Measurements from ENCODE around the gene CACNA1C.
"Not testable (repeated sequence)": the region's sequence is repeated elsewhere in the genome, so short reads cannot be mapped to it uniquely, and the experiment has no call there.

CACNA1C gene

GRCh38 chr12:2693244-2693860, 640.6 kb downstream of the CACNA1C start:
- no peak for DNase-seq (ENCODE audit: low read depth in 2 of 3, low spot score in 2 of 3)

GRCh38 chr12:2693980-2694610, 641.3 kb downstream of the CACNA1C start:
- no peak for DNase-seq (ENCODE audit: low read depth in 2 of 3, low spot score in 2 of 3)

DNA sequence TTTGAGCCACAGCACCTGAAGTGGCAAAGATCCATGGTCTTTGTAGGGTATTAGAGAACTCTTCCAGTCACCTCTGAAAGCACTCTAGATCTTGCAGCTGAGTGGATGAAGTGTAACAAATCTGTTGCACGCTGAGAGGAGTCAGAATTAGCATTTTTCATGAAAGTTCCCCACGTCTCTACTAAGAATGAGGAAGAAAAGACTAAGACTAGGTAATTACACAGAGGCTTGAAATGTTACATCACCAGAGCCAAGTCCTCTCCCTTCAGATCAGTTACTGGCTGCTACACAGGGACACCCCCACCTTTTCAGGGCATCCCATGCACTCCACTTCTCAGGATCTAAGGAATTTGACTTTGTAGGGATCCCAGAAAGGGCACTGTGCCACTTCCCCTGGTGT, 643.3 kb downstream of the CACNA1C start:
- DNase-seq (ENCODE audit: low read depth in 2 of 3, low spot score in 2 of 3), result no peak

DNA sequence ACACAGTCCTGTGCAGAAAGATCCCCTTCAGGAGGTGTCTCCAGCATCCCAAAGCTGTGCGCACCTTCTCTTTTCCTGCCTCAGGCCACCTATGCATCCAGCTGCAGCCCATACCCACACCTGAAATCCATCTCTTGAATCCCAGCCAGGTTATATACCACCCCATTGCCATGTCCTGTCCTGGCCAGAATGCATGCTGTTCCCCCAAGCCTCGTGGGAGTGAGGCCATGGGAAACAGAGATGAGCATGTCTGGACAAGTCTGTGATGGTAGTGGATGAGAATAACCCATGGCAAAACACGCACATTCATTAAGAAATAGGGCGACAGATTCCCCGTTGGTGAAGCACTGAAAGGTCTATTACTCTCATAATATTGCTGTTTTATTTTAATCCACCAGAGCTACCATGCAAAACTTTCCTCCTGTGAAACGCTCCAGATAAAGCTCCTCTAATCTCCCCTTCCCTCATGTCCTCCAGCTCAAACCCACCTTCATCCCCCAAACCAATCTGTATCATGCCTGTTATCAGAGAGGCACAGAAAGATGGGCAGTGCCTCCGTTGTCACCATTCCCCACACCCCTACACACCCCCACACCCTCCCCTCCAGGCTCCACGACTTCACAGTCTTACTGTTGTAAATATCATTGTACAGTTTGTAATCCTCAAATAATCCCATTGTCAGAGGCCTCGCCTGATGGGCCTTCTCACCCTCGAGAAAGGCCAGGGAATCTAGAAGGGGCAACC, 644.4 kb downstream of the CACNA1C start:
- no peak for DNase-seq (ENCODE audit: low read depth in 2 of 3, low spot score in 2 of 3)

DNA sequence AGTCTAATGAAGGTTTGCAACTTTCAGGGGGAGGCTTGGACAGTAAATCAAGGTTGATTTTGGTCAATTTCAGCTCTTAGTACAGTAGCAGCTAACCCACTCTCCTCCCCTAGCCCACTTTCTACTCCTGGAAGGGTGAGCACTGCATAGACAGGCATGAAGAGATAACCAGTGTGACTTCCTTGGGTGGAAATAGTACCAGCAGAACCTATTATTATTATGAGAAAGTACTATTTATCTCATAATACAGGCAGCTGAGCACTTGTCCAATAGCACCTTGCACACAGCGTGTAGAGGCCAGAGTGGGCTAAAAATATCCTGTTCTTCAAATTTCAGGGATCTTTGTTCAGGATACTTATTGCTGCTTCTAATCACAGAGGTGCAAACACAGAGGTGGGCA, 645.8 kb downstream of the CACNA1C start:
- no peak for DNase-seq (ENCODE audit: low read depth in 2 of 3, low spot score in 2 of 3)

DNA sequence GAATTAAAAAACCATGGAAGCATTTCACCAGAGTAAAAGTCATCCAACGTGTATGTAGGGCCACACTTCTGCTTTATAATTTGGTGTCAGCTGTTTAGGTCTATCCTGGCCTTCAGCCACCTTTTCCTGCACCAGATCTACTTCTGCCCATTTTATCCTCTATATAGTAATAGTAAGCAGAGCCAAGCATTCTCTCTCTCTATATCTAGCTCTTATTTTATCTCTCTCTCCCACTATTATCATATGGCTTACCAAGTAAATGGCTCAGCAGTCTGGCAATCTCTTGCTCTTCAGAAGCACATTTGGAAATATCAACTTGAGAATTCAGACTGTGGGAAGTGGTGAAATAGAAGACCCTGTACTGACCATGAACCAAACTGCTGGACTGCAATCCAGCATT, 657.9 kb downstream of the CACNA1C start:
- no peak for DNase-seq (ENCODE audit: low read depth in 2 of 3, low spot score in 2 of 3)

DNA sequence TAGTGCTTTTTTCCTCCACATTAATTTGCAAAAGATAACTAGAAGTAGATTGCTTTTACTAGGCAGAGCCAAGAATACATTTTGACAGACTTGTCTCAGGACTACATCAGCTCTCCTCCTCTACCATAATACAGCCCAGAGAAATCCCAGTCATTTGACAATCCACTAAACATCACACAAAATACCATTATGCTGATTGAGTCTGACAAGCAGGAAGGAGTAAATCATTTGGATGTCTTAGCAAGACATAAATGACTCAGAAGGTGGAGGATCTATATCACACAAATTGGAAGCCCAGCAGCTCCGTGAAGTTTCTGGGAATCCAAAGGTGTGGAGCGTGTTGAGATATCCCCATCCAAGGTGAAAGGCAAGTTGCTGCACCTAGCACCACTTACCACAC, 666.6 kb downstream of the CACNA1C start:
- DNase-seq (ENCODE audit: low read depth in 2 of 3, low spot score in 2 of 3), result no peak

DNA sequence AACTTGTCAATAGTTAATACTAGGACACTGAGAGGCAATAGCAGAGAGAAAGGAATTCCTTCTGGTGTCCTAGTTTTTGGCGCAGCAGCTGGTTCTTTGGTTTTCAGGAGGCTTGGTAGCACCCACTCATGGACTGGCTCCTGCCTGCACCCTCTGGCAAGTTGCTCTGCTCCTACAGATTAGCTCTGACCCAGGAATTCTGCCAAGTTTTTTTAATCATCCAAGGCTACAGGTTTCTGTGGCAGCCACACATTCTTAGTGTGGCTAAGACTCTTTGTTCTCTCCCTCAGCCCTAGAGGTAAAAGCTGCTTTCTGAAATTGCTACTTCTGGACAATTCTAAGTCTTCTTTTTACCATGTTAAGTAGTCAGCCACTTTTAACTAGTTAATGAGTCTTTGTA, 670.0 kb downstream of the CACNA1C start:
- no peak for DNase-seq (ENCODE audit: low read depth in 2 of 3, low spot score in 2 of 3)

DNA sequence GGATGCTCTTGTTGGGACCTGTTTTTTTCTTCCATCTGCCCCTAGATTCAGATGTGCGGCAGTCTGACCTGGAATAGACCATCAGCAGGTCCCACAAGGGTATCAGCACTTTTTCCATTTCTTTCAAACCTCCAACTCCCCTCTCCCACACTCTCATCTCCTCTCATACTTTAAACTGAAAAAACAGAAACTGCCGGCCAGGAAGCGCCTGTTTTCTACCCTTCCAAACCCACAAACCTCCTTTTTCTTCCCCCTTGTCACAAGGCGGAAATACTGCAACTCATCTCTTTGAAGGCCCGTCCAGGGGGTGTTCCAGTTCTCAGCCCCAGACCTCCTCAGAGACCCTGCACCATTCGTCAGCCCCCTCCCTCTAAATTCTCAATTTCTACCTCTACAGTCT, 679.5 kb downstream of the CACNA1C start:
- no peak for DNase-seq (ENCODE audit: low read depth in 2 of 3, low spot score in 2 of 3)

DNA sequence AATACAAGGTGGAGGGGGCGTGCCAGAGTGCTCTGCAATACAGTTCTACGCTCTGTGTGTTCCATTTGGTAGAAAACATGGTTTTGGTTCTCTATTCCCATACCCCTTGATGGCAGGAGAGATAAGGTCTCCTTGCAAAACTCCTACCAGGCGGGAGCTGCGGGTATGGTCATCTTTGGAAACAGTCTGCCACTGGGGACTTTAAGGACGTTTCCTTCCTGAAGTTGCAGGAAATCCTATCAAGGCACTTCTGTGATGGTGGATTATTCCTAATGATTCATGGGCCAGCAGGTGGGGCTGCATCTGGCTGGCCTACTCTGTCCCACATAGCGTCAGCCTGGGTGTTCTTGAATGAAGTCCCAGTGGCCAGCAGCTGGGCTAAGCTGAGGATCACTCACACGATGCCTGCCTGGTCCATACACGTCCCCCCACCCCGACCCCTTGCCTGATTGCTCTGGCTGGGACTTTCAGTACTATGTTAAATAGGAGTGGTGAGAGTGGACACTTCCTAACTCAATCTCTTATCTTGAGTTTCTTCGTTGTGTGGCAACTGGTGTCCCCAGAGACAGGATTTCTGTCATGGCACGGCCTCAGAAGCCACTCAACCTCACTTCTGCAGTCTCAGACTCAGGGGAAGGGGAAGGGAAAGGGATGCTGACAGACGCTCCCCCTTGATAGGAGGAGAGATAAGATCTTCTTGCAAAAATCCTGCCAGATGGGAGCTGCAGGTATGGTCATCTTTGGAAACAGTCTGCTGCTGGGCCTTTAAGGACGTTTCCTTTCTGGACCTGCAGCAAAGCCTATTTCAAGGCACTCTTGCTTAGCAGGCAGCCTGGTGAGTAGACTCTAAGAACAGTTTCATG, 680.9 kb downstream of the CACNA1C start:
- no peak for DNase-seq (ENCODE audit: low read depth in 2 of 3, low spot score in 2 of 3)

DNA sequence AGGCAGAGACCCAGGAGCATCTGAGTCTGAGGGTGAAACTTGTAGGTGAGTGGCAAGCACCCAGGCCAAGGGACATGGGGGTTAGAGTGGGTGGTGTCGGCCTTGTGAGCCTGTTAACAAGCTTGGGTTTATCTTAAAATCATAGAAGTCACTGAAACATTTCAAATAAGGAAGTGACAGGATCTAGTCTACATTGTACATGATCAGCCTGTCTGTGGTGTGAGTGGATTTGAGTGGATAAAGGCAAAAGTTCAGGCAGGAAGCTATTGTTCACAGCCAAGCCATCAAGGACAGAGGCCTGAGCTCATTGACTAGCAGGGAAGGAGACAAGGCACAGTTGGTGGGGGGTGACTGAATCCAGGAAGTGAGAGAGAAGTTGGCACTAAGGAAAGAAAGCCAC, 682.6 kb downstream of the CACNA1C start:
- DNase-seq (ENCODE audit: low read depth in 2 of 3, low spot score in 2 of 3), result no peak

- DNase-seq (ENCODE audit: low read depth in 2 of 3, low spot score in 2 of 3), result no peak
Observed at GRCh38 chr12:2737656-2738241, 685.0 kb downstream of the CACNA1C start.

GRCh38 chr12:2739069-2739468, 686.3 kb downstream of the CACNA1C start:
- DNase-seq (ENCODE audit: low read depth in 2 of 3, low spot score in 2 of 3), result no peak

DNA sequence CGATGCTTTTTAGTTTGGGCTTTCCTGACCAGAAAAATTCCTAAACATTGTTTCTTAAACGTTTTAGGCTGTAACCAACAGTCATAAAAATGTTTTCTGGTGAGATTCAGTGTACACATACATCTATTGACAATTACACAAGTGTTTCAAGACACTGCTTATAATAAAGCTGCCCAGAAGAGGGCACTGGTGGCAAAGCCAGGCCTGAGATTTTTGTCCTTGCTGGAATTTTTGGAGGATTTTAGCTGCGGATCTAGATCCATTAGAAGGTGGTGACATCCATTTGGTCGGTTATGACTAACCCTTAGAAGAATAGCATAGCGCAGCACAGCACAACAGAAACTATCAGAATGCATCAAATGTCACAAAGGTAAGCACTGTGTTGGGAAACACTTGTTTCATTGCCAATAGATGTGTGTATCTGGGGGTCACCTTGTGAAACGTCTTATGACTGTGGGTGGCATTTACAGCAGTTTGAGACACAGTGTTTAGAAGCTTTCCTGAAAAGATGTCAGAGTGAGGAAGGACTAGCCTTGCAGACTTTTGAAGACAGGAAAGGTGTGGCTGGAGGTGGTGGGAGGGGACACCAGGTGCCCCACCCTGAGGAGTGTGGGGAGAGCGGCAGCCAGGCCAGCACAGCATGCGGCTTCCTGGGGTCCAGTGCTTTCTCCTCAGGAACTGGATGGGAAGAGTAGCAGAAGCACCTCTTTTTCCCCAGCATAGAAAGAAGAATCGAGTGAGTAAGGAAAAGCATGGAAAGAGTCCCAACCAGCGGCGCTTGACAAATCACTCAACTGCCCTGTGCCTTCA, 687.2 kb downstream of the CACNA1C start:
- no peak for DNase-seq (ENCODE audit: low read depth in 2 of 3, low spot score in 2 of 3)

- not testable (repeated sequence) for DNase-seq (ENCODE audit: low read depth in 2 of 3, low spot score in 2 of 3)
Observed at GRCh38 chr12:2742037-2742436, 689.2 kb downstream of the CACNA1C start.

- no peak for DNase-seq (ENCODE audit: low read depth in 2 of 3, low spot score in 2 of 3)
Observed at GRCh38 chr12:2743478-2743877, 690.7 kb downstream of the CACNA1C start.

DNA sequence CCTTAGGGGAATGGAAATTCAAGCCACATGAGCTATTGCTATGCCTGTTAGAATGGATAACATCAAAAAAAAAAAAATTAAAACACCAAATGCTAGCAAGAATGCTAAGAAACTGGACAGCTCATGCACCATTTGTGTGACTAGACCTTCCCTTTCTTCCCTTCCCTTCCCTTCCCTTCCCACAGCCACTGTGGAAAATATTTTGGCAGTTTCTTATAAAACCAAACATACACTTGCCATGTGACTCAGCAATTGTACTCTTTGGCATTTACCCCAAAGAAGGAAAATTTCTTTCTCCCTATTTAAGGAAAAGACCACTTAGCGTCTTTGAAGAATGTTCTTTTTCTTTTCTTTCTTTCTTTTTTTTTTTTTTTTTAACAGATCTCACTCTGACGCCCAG, 692.9 kb downstream of the CACNA1C start:
- DNase-seq (ENCODE audit: low read depth in 2 of 3, low spot score in 2 of 3), result no peak
